Cerebellar nuclear complex (tissue), 1 donor: ENCODE results near the gene COL4A1.

ENCODE experiments used
- DNase-seq, 2 experiments: peaks; one replicate each; lab custom pipeline; 2025; lab: John Stamatoyannopoulos, UW

The COL4A1 gene

GRCh38 chr13:110237875-110238817 lies 68.8 kb downstream of the COL4A1 start:
- DNase-seq: no peak

GRCh38 chr13:110236831-110237261 lies 70.1 kb downstream of the COL4A1 start:
- no peak for DNase-seq

- DNase-seq: no peak
These were observed 70.5 kb downstream of the COL4A1 start for GRCh38 chr13:110236431-110236830.

- DNase-seq: no peak
These were observed 72.4 kb downstream of the COL4A1 start for GRCh38 chr13:110234532-110234931.

GRCh38 chr13:110233951-110234280 lies 73.0 kb downstream of the COL4A1 start:
- DNase-seq: no peak

- no peak for DNase-seq
These were observed 73.6 kb downstream of the COL4A1 start for GRCh38 chr13:110233181-110233950.

GRCh38 chr13:110232756-110233155 lies 74.2 kb downstream of the COL4A1 start:
- DNase-seq: no peak

- DNase-seq: no peak
These were observed 74.8 kb downstream of the COL4A1 start for GRCh38 chr13:110232142-110232541.

GRCh38 chr13:110231348-110232047 lies 75.5 kb downstream of the COL4A1 start:
- DNase-seq: no peak

GRCh38 chr13:110230661-110231347 lies 76.2 kb downstream of the COL4A1 start:
- no peak for DNase-seq

GRCh38 chr13:110229905-110230563 lies 76.9 kb downstream of the COL4A1 start:
- DNase-seq: no peak

- DNase-seq: no peak
These were observed 77.7 kb downstream of the COL4A1 start for GRCh38 chr13:110228936-110229904.

GRCh38 chr13:110227864-110228643 lies 78.9 kb downstream of the COL4A1 start:
- no peak for DNase-seq

GRCh38 chr13:110227416-110227815 lies 79.5 kb downstream of the COL4A1 start:
- DNase-seq: no peak

- no peak for DNase-seq
These were observed 81.1 kb downstream of the COL4A1 start for GRCh38 chr13:110225609-110226574.

- DNase-seq: no peak
These were observed 82.0 kb downstream of the COL4A1 start for GRCh38 chr13:110225003-110225402.

- no peak for DNase-seq
These were observed 82.4 kb downstream of the COL4A1 start for GRCh38 chr13:110224519-110224918.
